Prostate gland (tissue), 2 donors: ENCODE results near the gene VIPAS39. TPM values are rescaled to one million over a fixed set of nuclear protein-coding genes. Genes with fewer than 3 reads are reported as not detected.

ENCODE experiments used
- DNase-seq: peaks from one replicate; pipeline ENCODE4 v3.0.0-alpha.2; 2019; ENCODE audit warnings: low spot score
- H3K27ac ChIP-seq, 2 donors: fragments of 200-600 bp; sonication (generic); 2 replicates each; pipeline ENCODE4 v1.5.1; 2017 to 2019
- H3K27me3 ChIP-seq: fragments of 200-600 bp; sonication (generic); replicated peaks from 2 replicates; pipeline ENCODE4 v1.5.1; 2019; ENCODE audit not compliant: insufficient read depth
- H3K36me3 ChIP-seq, 2 donors: fragments of 200-600 bp; sonication (generic); 1 replicate in 1 of 2; 2 replicates in 1 of 2; pipeline versions ENCODE4 v1.5.1 to v1.8.1; 2017 to 2019
- H3K4me1 ChIP-seq: fragments of 200-600 bp; sonication (generic); replicated peaks from 2 replicates; pipeline ENCODE4 v1.5.1; 2019
- H3K4me3 ChIP-seq, 2 donors: fragments of 200-600 bp; sonication (generic); 2 replicates each; pipeline ENCODE4 v1.5.1; 2017 to 2019
- H3K9me3 ChIP-seq: fragments of 200-600 bp; sonication (generic); 2 replicates; pipeline ENCODE4 v1.5.1; 2017
- CTCF ChIP-seq, 4 experiments: fragments of 200-600 bp in 2 of 4; fragments of 450-650 bp in 2 of 4; sonication (generic) in 2 of 4; IDR thresholded peaks; 1 replicate in 3 of 4; 2 replicates in 1 of 4; pipeline ENCODE4 v1.5.1; 2016 to 2019; ENCODE audit warnings: antibody characterized with exemption in 4 of 4, mild to moderate bottlenecking in 2 of 4, moderate library complexity in 2 of 4
- POLR2A ChIP-seq: fragments of 450-650 bp; IDR thresholded peaks from one replicate; pipeline ENCODE4 v1.6.1; 2016; ENCODE audit warnings: antibody characterized with exemption, mild to moderate bottlenecking
- POLR2AphosphoS5 ChIP-seq: sonication (generic); formaldehyde crosslinking; IDR thresholded peaks from one replicate; pipeline ENCODE4 v1.6.1; 2017; ENCODE audit warnings: antibody characterized with exemption
- WGBS: methylation state at CpG from one replicate; pipeline ENCODE4 v1.1.5; 2018; 5-methylcytosine and 5-hydroxymethylcytosine counted together
- intact Hi-C: fragments of 100-400 bp; cut with DNase I; formaldehyde crosslinking; loops from one replicate; pipeline ENCODE4 v1.14.2; 2022
- total RNA-seq, 2 donors: library from RNA; depleted of rRNA; stranded (reverse); fragments of >200 nt; gene quantifications; one replicate each; pipeline ENCODE4 v1.1.0, GENCODE V29; 2016

VIPAS39 gene
- total RNA-seq, 2 donors from 2014 or later = 19.6 to 45.4 TPM

- no peak for TF ChIP-seq CTCF (IDR thresholded peaks at IDR 0.05)
- TF ChIP-seq POLR2AphosphoS5 = no peak
- no peak for TF ChIP-seq POLR2A
- Histone ChIP-seq H3K27ac (no peak overlapping the region), H3K36me3 (peaks cover 15 to 17% of the 10 kb centered on the region in 2 donors), H3K4me3 (no peak overlapping the region), H3K27me3 (no peaks in the 10 kb centered on the region), H3K4me1 (no peaks in the 10 kb centered on the region), H3K9me3 (no peaks in the 10 kb centered on the region)
- no peak for DNase-seq
- intact Hi-C loops = no loop called here
- WGBS = 75% methylated on average over 5 of the region's 5 CpGs
Measured at GRCh38 chr14:77467801-77468200, 10.4 kb upstream of the VIPAS39 start.

GRCh38 chr14:77459072-77459723 is 1.8 kb upstream of the VIPAS39 start:
- WGBS = 25% methylated on average over 13 of the region's 13 CpGs
- DNase-seq = peak; percentile 54
- H3K36me3 ChIP-seq = peaks cover 6 to 22% of the 10 kb centered on the region in 2 donors
- peak overlapping the region; percentile 71 to 84 for H3K4me3 ChIP-seq
- intact Hi-C loops = loop anchor here (2.0 to 10.0 kb wide), 5 partner anchors 82 to 302 kb away; partner anchors contain the start of genes ALKBH1, SAMD15, SLIRP and SPTLC2
- H3K9me3 ChIP-seq = no peaks in the 10 kb centered on the region
- TF ChIP-seq CTCF (IDR thresholded peaks at IDR 0.05) = peak in 3 of 4 experiments; percentile 49 to 60 (median 54)
- TF ChIP-seq POLR2AphosphoS5 = peak; percentile 8
- TF ChIP-seq POLR2A = no peak
- H3K27me3 ChIP-seq = no peaks in the 10 kb centered on the region
- H3K27ac ChIP-seq = peak overlapping the region in 1 of 2 donors; percentile 97
- no peaks in the 10 kb centered on the region for H3K4me1 ChIP-seq

- Histone ChIP-seq H3K27me3 (no peaks in the 10 kb centered on the region), H3K4me3 (peak overlapping the region; percentile 71 to 84), H3K4me1 (no peaks in the 10 kb centered on the region), H3K36me3 (peaks cover 6 to 16% of the 10 kb centered on the region in 2 donors), H3K27ac (peak overlapping the region; percentile 92 to 97), H3K9me3 (no peaks in the 10 kb centered on the region)
- under 1% methylated on average over 29 of the region's 29 CpGs for WGBS
- TF ChIP-seq CTCF (IDR thresholded peaks at IDR 0.05) = no peak
- TF ChIP-seq POLR2AphosphoS5 = no peak
- no peak for TF ChIP-seq POLR2A
- intact Hi-C loops = loop anchor here (2.0 to 10.0 kb wide), 5 partner anchors 81 to 301 kb away; partner anchors contain the start of genes ALKBH1, SAMD15, SLIRP and SPTLC2
- DNase-seq = peak; percentile 7
Measured at GRCh38 chr14:77458249-77458950, 999 bp upstream of the VIPAS39 start.

GRCh38 chr14:77457115-77457521 is 283 bp downstream of the VIPAS39 start:
- H3K9me3 ChIP-seq = no peaks in the 10 kb centered on the region
- 2% methylated on average over 18 of the region's 18 CpGs for WGBS
- intact Hi-C loops = loop anchor here (2.0 to 10.0 kb wide), 4 partner anchors 80 to 300 kb away; partner anchors contain the start of genes ALKBH1, GSTZ1, POMT2 and SAMD15

More at GRCh38 chr14:77457115-77457521, 283 bp downstream of the VIPAS39 start:
- no peak for DNase-seq
- H3K27me3 ChIP-seq = no peaks in the 10 kb centered on the region
- H3K4me1 ChIP-seq = no peaks in the 10 kb centered on the region
- H3K4me3 ChIP-seq = peak overlapping the region; percentile 71 to 84
- TF ChIP-seq CTCF (IDR thresholded peaks at IDR 0.05) (no peak), POLR2AphosphoS5 (no peak), POLR2A (no peak)
- H3K36me3 ChIP-seq = peaks cover 0 to 4% of the 10 kb centered on the region in 2 donors
- peak overlapping the region; percentile 92 to 97 for H3K27ac ChIP-seq
